ENCODE measurements around the gene FREM1.
"Not testable (repeated sequence)": the region's sequence is repeated elsewhere in the genome, so short reads cannot be mapped to it uniquely, and the experiment has no call there.

The FREM1 gene

DNA sequence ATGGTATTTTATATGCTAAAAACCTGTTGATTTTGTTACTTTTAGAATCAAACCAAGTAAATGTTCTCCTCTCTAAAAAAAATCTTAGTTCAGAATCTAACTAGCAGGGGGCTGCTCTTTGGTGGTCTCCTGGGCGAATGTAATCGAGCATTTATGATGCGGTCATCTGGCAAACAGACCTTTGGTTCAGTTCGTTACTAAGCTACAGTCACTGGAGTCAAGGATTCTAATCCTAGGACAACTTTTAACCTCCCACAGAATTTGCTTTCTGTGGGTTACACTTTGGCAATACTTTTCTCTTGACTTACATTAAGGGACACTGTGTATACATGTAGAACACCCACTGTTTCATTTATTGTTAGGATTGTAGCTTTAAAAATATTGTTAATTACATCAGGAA lies 26.3 kb upstream of the FREM1 start:
- TF ChIP-seq Cebpa-rat (IDR thresholded peaks at IDR 0.05): no peak
- Histone ChIP-seq H4K20me1 (no peaks in the 10 kb centered on the region), H3K9me3 (replicated peaks in 1 of 11) (no peaks in the 10 kb centered on the region), H3K4me1 (no peaks in the 10 kb centered on the region), H3K9ac (no peak overlapping the region), H3K4me3 (no peak overlapping the region), H3K27ac (no peak overlapping the region), H3K27me3 (no peaks in the 10 kb centered on the region), H3K36me3 (no peaks in the 10 kb centered on the region), H3K4me2 (no peak overlapping the region)

DNA sequence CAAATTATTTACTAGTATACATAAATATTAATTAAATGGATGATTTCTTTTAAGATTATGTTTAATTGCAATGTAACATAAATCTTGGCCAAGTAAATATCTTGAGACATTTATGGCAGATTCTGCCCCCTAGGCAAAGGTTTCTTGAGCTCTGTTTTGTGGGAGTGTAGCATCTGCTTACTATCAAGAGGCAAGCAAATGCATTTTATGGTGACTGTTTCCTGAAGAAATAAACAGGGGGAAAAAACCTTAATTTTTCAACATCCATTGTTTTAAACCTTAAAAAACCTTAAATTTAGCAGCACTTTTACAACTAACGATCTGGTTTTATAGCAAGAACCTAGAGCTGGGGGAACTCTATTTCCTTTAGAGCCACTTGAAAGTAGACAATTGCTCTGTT lies 25.7 kb upstream of the FREM1 start:
- Histone ChIP-seq H3K4me2 (no peak overlapping the region), H4K20me1 (no peaks in the 10 kb centered on the region), H3K9me3 (replicated peaks in 1 of 11) (no peaks in the 10 kb centered on the region), H3K27ac (no peak overlapping the region), H3K27me3 (no peaks in the 10 kb centered on the region), H3K4me3 (no peak overlapping the region), H3K9ac (no peak overlapping the region), H3K36me3 (no peaks in the 10 kb centered on the region), H3K4me1 (no peaks in the 10 kb centered on the region)
- no peak for TF ChIP-seq Cebpa-rat (IDR thresholded peaks at IDR 0.05)

DNA sequence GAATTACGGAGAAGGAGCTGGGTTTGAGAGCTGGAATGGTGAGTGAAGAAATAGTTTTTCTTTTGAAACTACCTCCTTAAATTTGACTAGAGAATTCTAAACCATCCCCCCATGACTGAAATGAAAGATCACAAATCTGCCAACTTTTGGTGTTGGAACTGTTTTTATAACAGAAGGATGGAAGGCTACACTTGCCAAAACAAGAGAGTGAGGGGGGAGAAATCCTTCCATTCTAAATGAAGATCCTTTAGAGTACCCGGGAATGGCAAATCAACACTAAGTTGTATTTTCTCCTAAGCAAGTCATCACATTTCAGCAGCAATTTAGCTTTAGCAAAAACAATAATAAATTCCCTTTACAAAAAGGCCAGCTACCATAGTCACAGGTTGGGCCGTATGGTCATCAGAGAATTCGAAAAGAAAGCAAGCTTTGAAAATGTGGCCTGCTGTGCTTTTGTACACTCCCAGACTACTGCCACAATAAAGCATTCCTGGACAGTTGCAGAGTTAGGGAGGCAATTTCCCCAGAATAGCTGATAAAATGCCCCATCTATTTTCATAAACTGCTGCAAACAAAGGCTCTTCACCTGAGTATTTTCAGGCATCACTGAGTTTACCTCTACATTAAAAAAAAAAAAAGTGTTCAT lies 25.0 kb upstream of the FREM1 start:
- no peak for TF ChIP-seq Cebpa-rat (IDR thresholded peaks at IDR 0.05)
- Histone ChIP-seq H3K27ac (no peak overlapping the region), H3K27me3 (no peaks in the 10 kb centered on the region), H4K20me1 (no peaks in the 10 kb centered on the region), H3K4me1 (no peaks in the 10 kb centered on the region), H3K4me3 (no peak overlapping the region), H3K9me3 (replicated peaks in 1 of 11) (no peaks in the 10 kb centered on the region), H3K36me3 (no peaks in the 10 kb centered on the region), H3K4me2 (no peak overlapping the region), H3K9ac (no peak overlapping the region)

DNA sequence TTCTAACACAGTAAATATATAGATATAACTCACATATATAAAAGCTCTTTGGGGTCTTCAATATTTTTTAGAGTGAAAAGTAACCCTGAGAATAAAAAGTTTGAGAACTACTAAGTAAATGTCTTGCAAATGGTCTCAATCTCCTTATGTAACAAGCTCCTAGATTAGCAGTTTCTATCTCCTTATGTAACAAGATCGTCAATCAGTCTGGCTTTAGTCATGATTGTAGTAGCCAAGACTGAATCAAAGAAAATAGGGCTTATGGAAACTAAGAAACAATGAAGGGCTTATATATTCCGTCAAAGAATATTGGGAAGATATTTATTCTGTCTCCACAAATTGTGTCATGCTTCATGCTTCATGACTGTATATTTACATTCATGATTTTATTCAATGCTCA lies 22.4 kb upstream of the FREM1 start:
- Histone ChIP-seq H3K4me2 (no peak overlapping the region), H3K36me3 (no peaks in the 10 kb centered on the region), H4K20me1 (no peaks in the 10 kb centered on the region), H3K27ac (no peak overlapping the region), H3K4me3 (no peak overlapping the region), H3K4me1 (no peaks in the 10 kb centered on the region), H3K27me3 (no peaks in the 10 kb centered on the region), H3K9me3 (replicated peaks in 1 of 11) (no peaks in the 10 kb centered on the region), H3K9ac (no peak overlapping the region)
- TF ChIP-seq Cebpa-rat (IDR thresholded peaks at IDR 0.05): no peak

DNA sequence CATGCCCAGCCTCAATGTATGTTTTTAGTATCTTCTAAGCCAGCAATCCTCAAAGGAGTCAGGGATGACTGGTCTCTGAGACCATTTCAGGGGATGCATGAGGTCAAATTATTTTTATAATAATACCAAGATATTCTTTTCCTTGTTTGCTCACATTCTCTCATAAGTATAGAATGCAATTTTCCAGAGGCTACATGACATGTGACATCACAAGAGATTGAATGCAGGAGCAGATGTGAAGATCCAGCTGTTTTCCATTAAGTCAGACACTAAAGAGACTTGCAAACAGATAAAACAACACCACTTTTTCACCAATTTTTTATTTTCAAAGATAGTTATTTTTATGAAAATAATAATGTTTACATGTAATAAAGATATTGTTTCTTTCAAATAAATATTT lies 22.0 kb upstream of the FREM1 start:
- H3K9ac ChIP-seq: no peak overlapping the region
- no peak overlapping the region for H3K27ac ChIP-seq
- H3K4me2 ChIP-seq: no peak overlapping the region
- no peak for TF ChIP-seq Cebpa-rat (IDR thresholded peaks at IDR 0.05)
- H3K36me3 ChIP-seq: no peaks in the 10 kb centered on the region
- no peaks in the 10 kb centered on the region for H3K9me3 ChIP-seq (replicated peaks in 1 of 11)
- H3K4me3 ChIP-seq: no peak overlapping the region
- no peaks in the 10 kb centered on the region for H3K4me1 ChIP-seq
- H3K27me3 ChIP-seq: no peaks in the 10 kb centered on the region
- H4K20me1 ChIP-seq: no peaks in the 10 kb centered on the region

DNA sequence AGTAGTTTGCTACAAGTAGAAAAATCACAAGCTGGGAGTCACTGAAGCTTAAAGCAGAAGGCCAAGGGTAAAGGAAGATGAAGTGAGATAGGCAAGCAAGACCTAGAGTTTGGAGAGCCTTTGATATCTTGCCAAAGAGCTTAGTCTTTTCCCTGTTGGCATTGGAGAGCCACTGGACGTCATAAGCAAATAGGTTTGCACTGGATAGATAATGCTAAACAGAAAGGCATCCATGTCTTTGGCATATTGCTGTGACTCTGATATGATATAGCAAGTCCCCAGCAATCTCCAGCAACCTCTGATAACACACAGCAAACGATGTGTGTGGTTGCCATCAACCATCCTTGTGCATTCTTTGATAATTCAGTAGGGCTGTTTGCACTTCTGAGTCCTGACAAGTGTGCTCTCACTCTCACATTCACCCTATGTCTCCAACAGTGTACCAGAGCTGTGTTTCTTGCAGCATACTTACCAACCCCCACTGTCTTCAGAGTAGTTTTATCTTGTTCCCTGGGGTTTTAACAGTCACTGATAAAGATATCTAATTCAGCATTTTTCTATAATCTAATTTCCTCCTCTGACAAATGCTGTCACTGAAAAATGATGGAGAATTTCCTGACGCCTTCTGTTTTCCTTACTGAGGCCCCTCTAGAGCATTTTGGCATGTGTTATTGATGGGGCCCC lies 16.9 kb upstream of the FREM1 start:
- Histone ChIP-seq H3K4me1 (no peaks in the 10 kb centered on the region), H3K27ac (no peak overlapping the region), H3K36me3 (no peaks in the 10 kb centered on the region), H3K9me3 (replicated peaks in 1 of 11) (no peaks in the 10 kb centered on the region), H3K4me2 (no peak overlapping the region), H4K20me1 (no peaks in the 10 kb centered on the region), H3K4me3 (no peak overlapping the region), H3K27me3 (no peaks in the 10 kb centered on the region), H3K9ac (no peak overlapping the region)
- no peak for TF ChIP-seq Cebpa-rat (IDR thresholded peaks at IDR 0.05)

DNA sequence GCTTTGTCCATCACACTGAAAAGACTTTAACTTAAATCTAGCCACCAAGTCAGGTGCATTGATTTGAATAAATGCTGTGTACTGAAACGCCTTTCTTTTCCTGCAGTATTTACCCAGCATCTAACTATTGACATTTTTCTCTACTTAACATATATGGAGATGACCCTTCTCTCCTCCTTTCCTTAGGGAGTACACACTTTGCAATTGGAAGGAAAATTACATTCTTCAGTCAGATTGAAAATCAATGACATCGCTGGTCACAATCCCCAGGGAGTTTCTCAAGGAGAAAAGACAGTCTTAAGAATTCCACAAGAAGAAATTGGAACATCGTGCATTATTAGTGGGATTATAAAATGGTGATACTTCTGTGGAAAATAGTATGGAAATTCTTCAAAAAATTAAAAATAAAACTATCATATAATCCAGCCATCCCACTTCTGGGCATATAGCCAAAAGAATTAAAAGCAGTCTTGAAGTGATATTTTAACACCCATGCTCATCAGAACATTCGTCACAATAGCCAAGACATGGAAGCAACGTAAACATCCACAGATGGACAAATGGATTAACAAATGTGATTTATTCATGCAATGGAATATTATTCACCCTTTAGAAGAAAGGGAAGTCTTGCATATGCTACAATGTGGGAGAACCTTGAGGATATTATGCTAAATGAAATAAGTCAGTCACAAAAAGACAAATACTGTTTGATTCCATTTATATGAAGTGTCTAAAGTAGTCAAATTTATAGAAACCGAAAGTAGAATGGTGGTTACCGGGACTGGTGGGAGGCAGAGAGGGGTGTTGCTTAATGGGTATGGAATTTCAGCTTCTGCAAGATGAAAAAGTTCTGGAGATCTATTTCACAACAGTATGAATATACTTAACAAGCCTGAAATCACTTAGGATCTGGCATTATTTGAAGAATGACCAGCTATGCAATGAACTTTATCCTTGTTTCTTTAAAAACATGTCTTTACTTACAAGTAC lies 14.3 kb upstream of the FREM1 start:
- Histone ChIP-seq H3K27ac (no peak overlapping the region), H3K9ac (no peak overlapping the region), H3K9me3 (replicated peaks in 1 of 11) (no peaks in the 10 kb centered on the region), H3K27me3 (no peaks in the 10 kb centered on the region), H4K20me1 (no peaks in the 10 kb centered on the region), H3K4me3 (no peak overlapping the region), H3K36me3 (no peaks in the 10 kb centered on the region), H3K4me2 (no peak overlapping the region), H3K4me1 (no peaks in the 10 kb centered on the region)
- no peak for TF ChIP-seq Cebpa-rat (IDR thresholded peaks at IDR 0.05)

GRCh38 chr9:14923701-14924100 lies 13.5 kb upstream of the FREM1 start:
- no peak for TF ChIP-seq Cebpa-rat (IDR thresholded peaks at IDR 0.05)
- H3K4me3 ChIP-seq: no peak overlapping the region
- H3K9me3 ChIP-seq (replicated peaks in 1 of 11): no peaks in the 10 kb centered on the region
- no peaks in the 10 kb centered on the region for H3K27me3 ChIP-seq
- no peaks in the 10 kb centered on the region for H3K4me1 ChIP-seq
- no peak overlapping the region for H3K4me2 ChIP-seq
- H4K20me1 ChIP-seq: no peaks in the 10 kb centered on the region
- no peaks in the 10 kb centered on the region for H3K36me3 ChIP-seq
- H3K27ac ChIP-seq: no peak overlapping the region
- no peak overlapping the region for H3K9ac ChIP-seq

DNA sequence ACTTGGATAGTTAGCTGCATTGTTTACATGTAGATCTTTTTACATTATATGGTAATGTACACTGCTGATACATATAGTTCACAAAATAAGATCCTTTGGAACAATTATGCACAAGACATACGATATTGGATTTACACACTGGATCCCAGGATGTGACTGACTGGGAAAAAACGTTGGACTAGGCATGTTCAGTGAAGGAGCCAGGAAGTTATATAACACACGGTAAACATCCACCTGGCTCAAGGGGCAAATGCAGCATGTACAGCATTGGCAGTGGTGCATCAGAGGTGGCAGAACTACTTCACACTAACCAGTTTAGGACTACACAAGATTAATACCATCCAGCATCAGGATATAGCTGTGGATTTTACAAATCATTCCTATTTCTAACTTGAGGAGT lies 10.6 kb upstream of the FREM1 start:
- not testable (repeated sequence) for H3K4me1 ChIP-seq; H3K27me3 ChIP-seq; H4K20me1 ChIP-seq; H3K36me3 ChIP-seq; H3K27ac ChIP-seq; H3K9ac ChIP-seq; H3K4me2 ChIP-seq; H3K9me3 ChIP-seq (replicated peaks in 1 of 11); H3K4me3 ChIP-seq

All from BLaER1 treated with 17β-estradiol and CSF1 and Interleukin-3, amounts not matched to agents 10 nM and 100 nM (cell line).